Measurements from ENCODE around the gene OR2F2. TPM values are rescaled to one million over a fixed set of nuclear protein-coding genes. Genes with fewer than 3 reads are reported as not detected.
A peak's percentile ranks its signal among the peaks of the same experiment; 100 is the strongest.

Gene OR2F2
- polyA plus RNA-seq, 6 donors from 2014 or later, result not detected

- Mint-ChIP-seq H3K9me3 (peaks cover 5 to 25% (median 12%) of the 10 kb centered on the region in 7 donors), H3K4me3 (no peak overlapping the region), H3K27me3 (peaks cover 12 to 23% (median 13%) of the 10 kb centered on the region in 3 donors), H3K36me3 (peaks cover 0 to 8% of the 10 kb centered on the region in 2 donors), H3K4me1 (no peaks in the 10 kb centered on the region), H3K27ac (no peak overlapping the region)
- ATAC-seq (ENCODE audit: low read depth in 2 of 2) (no peak), DNase-seq (no peak)
Measured at GRCh38 chr7:143936087-143937009, 1.3 kb downstream of the OR2F2 start.

- Mint-ChIP-seq H3K4me1 (no peaks in the 10 kb centered on the region), H3K4me3 (no peak overlapping the region), H3K27me3 (peaks cover 6 to 31% (median 19%) of the 10 kb centered on the region in 3 donors), H3K9me3 (peaks cover 2 to 15% (median 5%) of the 10 kb centered on the region in 7 donors), H3K27ac (no peak overlapping the region), H3K36me3 (no peaks in the 10 kb centered on the region)
- no peak for DNase-seq
- ATAC-seq (ENCODE audit: low read depth in 2 of 2), result no peak
Measured at GRCh38 chr7:143938379-143939243, 3.6 kb downstream of the OR2F2 start.

DNA sequence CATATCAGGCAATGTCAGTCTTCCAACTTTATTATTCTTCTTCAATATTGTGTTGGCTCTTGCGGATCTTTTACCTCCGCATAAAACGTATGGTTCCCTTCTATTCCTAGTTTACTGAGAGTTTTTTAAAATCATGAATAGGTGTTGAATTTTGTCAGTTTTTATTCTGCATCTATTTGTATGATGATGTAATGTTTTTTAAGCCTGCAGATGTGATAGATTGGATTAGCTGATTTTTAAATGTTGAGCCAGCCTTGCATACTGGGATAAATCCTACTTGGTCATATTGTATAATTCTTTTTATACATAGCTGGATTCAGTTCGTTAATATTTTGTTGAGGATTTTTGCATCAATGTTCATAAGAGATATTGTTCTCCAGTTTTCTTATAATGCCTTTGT, 10.4 kb downstream of the OR2F2 start:
- H3K9me3 Mint-ChIP-seq, result peaks cover 0 to 10% (median 0%) of the 10 kb centered on the region in 7 donors
- no peak overlapping the region for H3K4me3 Mint-ChIP-seq
- DNase-seq (no peak), ATAC-seq (ENCODE audit: low read depth in 2 of 2) (no peak)
- H3K4me1 Mint-ChIP-seq, result no peaks in the 10 kb centered on the region
- peaks cover 23 to 40% (median 36%) of the 10 kb centered on the region in 3 donors for H3K27me3 Mint-ChIP-seq
- no peak overlapping the region for H3K27ac Mint-ChIP-seq
- H3K36me3 Mint-ChIP-seq, result peaks cover 0 to 8% of the 10 kb centered on the region in 2 donors

DNA sequence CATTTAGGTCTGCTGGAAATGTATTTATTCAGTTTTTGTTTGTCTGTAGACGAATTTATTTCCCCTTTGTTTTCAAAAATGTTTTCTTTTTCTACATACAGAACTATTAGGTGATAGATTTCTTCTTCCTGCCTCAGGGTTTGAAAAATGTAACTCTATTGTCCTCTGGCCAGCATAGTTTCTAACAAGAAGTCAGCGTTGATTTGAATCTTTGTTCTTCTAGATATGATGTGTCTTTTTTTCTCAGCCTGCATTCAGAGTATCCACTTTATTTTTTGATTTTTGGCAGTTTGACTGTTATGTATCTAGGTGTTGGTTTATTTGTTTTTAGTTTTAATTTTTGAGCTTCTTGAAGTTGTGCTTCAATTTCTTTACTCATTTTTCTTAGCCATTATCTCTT, 12.1 kb downstream of the OR2F2 start:
- ATAC-seq (ENCODE audit: low read depth in 2 of 2), result no peak
- H3K4me3 Mint-ChIP-seq, result no peak overlapping the region
- no peak overlapping the region for H3K27ac Mint-ChIP-seq
- H3K4me1 Mint-ChIP-seq, result no peaks in the 10 kb centered on the region
- H3K36me3 Mint-ChIP-seq, result peaks cover 0 to 8% of the 10 kb centered on the region in 2 donors
- DNase-seq, result no peak
- H3K27me3 Mint-ChIP-seq, result peaks cover 23 to 33% (median 32%) of the 10 kb centered on the region in 3 donors
- peaks cover 0 to 4% (median 0%) of the 10 kb centered on the region in 7 donors for H3K9me3 Mint-ChIP-seq

DNA sequence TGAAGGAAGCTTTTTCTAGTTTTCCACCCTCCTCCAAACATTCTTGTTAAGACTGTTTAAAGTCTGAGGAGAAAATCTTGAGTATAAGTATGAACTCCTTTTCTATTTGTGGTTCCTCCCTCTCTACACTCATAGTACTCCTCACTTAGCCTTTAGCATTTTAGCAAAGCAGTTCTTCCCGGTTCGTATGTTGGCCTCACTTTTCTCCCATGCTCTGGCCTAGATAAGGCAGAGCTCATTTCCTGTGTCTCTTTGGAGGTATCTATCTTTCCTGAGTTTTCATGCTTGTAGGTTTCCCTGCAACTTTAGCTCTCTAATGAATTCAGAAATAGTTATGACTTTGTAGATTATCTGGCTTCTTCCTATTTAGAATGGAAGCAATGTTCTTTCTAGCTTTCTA, 13.7 kb downstream of the OR2F2 start:
- Mint-ChIP-seq H3K27me3 (peaks cover 29 to 41% (median 30%) of the 10 kb centered on the region in 3 donors), H3K36me3 (peaks cover 0 to 8% of the 10 kb centered on the region in 2 donors), H3K4me1 (no peaks in the 10 kb centered on the region), H3K9me3 (peaks cover 0 to 4% (median 0%) of the 10 kb centered on the region in 7 donors), H3K27ac (no peak overlapping the region), H3K4me3 (no peak overlapping the region)
- ATAC-seq (ENCODE audit: low read depth in 2 of 2), result no peak
- no peak for DNase-seq

GRCh38 chr7:143953421-143953820, 18.4 kb downstream of the OR2F2 start:
- ATAC-seq (ENCODE audit: low read depth in 2 of 2) (no peak), DNase-seq (no peak)
- Mint-ChIP-seq H3K27ac (no peak overlapping the region), H3K27me3 (peaks cover 13 to 37% (median 31%) of the 10 kb centered on the region in 3 donors), H3K36me3 (peaks cover 0 to 8% of the 10 kb centered on the region in 2 donors), H3K4me3 (no peak overlapping the region), H3K9me3 (peaks cover 0 to 4% (median 0%) of the 10 kb centered on the region in 7 donors), H3K4me1 (no peaks in the 10 kb centered on the region)

- no peaks in the 10 kb centered on the region for H3K4me1 Mint-ChIP-seq
- H3K9me3 Mint-ChIP-seq, result peaks cover 0 to 3% (median 0%) of the 10 kb centered on the region in 7 donors
- no peak overlapping the region for H3K27ac Mint-ChIP-seq
- H3K27me3 Mint-ChIP-seq, result peaks cover 7 to 30% (median 24%) of the 10 kb centered on the region in 3 donors
- DNase-seq (no peak), ATAC-seq (ENCODE audit: low read depth in 2 of 2) (no peak)
- no peak overlapping the region for H3K4me3 Mint-ChIP-seq
- peaks cover 0 to 5% of the 10 kb centered on the region in 2 donors for H3K36me3 Mint-ChIP-seq
Measured at GRCh38 chr7:143954135-143954534, 19.1 kb downstream of the OR2F2 start.

DNA sequence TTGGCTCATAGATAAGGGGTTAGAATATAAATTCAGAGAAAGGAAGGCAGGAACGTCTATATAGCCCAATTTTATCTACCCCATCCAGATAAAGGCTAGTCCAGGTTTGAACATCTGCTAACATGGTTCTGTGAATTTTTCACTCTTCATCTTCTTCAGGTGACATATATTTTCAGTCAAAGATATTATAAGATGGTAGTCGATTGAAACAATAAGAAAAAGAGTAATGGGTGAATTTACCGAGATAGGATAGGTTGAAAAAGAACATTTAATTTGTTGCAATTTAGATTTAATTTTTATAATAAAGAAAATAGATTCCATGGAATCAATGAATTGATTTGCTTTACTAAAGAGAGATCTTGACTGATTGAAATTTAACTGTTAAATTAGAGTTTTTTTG, 19.5 kb downstream of the OR2F2 start, which contains the start of gene OR2F1:
Gene OR2F1, plus strand, starts transcription at position 301 of the 400 bp plus-strand sequence. CDS start 5,127 bp downstream, outside the sequence.
- Mint-ChIP-seq H3K4me3 (no peak within 1 kb of the TSS), H3K27me3 (peaks cover 5 to 26% (median 19%) of the 10 kb centered on the region in 3 donors)
- no peak for DNase-seq

DNA sequence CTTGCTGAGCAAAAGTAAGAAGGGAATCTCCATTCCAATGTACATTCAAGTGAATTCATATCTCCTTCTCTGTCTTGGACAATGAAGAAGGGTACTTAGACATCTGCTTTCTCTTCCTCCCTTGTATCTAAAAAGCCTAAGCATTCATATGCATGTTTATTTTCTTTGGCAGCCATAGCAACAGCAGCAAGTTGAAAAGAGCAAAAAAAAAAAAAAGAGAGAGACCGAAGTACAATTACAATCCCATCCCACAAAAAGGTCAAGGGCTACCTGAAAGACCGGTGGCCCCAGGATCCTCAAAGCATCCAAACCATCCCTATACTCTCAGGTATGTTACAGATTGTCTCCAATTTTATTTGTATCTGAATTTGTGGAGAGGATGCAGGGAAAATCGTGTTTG, 23.7 kb downstream of the OR2F2 start:
- Mint-ChIP-seq H3K36me3 (no peaks in the 10 kb centered on the region), H3K4me1 (no peaks in the 10 kb centered on the region), H3K4me3 (no peak overlapping the region), H3K27me3 (peaks cover 5 to 24% (median 23%) of the 10 kb centered on the region in 3 donors), H3K27ac (no peak overlapping the region), H3K9me3 (no peaks in the 10 kb centered on the region)
- no peak for DNase-seq
- no peak for ATAC-seq (ENCODE audit: low read depth in 2 of 2)

More for the DNA sequence above, 19.5 kb downstream of the OR2F2 start, which contains the start of gene OR2F1:
- Mint-ChIP-seq H3K27ac (no peak within 1 kb of the TSS), H3K36me3 (peaks cover 0 to under 1% of the 10 kb centered on the region in 2 donors), H3K4me1 (no peaks in the 10 kb centered on the region), H3K9me3 (peaks cover 0 to 2% (median 0%) of the 10 kb centered on the region in 7 donors)
- no peak for ATAC-seq (ENCODE audit: low read depth in 2 of 2)

GRCh38 chr7:143960813-143961610, 26.0 kb downstream of the OR2F2 start:
- peaks cover 8 to 24% (median 23%) of the 10 kb centered on the region in 3 donors for H3K27me3 Mint-ChIP-seq
- no peaks in the 10 kb centered on the region for H3K4me1 Mint-ChIP-seq
- no peaks in the 10 kb centered on the region for H3K36me3 Mint-ChIP-seq

DNA sequence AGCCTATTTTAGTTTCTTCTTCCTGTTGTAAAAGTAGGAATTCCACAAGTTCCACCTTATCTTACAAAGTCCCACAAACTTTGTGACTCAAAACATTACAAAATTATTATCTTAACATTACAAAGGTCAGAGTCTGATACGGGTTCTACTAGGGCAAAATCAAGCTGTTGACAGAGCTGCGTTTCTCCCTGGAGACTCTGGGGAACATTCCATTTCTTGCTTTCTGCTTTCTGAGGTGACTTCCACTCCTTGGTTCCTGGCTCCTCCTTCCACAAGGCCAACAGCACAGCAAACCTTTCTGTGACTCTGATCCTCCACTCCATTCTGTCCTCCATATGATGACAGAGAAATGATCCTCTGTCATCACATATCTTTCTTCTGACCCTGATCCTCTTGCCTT, 30.2 kb downstream of the OR2F2 start:
- DNase-seq, result no peak
- H3K4me1 Mint-ChIP-seq, result no peaks in the 10 kb centered on the region
- H3K27me3 Mint-ChIP-seq, result peaks cover 2 to 18% (median 8%) of the 10 kb centered on the region in 3 donors
- peak overlapping the region in 1 of 6 donors; percentile 7 for H3K27ac Mint-ChIP-seq
- peaks cover 0 to 9% (median 0%) of the 10 kb centered on the region in 7 donors for H3K9me3 Mint-ChIP-seq
- no peak for ATAC-seq (ENCODE audit: low read depth in 2 of 2)
- H3K4me3 Mint-ChIP-seq, result no peak overlapping the region
- H3K36me3 Mint-ChIP-seq, result no peaks in the 10 kb centered on the region

More at GRCh38 chr7:143960813-143961610, 26.0 kb downstream of the OR2F2 start:
- ATAC-seq (ENCODE audit: low read depth in 2 of 2) (no peak), DNase-seq (no peak)
- H3K9me3 Mint-ChIP-seq, result no peaks in the 10 kb centered on the region
- no peak overlapping the region for H3K4me3 Mint-ChIP-seq
- no peak overlapping the region for H3K27ac Mint-ChIP-seq

GRCh38 chr7:143967398-143967797, 32.4 kb downstream of the OR2F2 start:
- ATAC-seq (ENCODE audit: low read depth in 2 of 2) (no peak), DNase-seq (no peak)
- Mint-ChIP-seq H3K27me3 (peaks cover 7 to 15% (median 8%) of the 10 kb centered on the region in 3 donors), H3K4me1 (no peaks in the 10 kb centered on the region), H3K36me3 (no peaks in the 10 kb centered on the region), H3K27ac (no peak overlapping the region), H3K9me3 (peaks cover 0 to 14% (median 2%) of the 10 kb centered on the region in 7 donors), H3K4me3 (no peak overlapping the region)
